GM12878 (cell line): ENCODE data around the gene EEF1G. TPM values are rescaled to one million over a fixed set of nuclear protein-coding genes. Genes with fewer than 3 reads are reported as not detected.

ENCODE experiments used
- ASH2L ChIP-seq: fragments of 300-600, 200-600 bp; sonication (generic); IDR thresholded peaks from 2 replicates; pipeline ENCODE4 v1.6.1; 2017; ENCODE audit warnings: low read depth, mild to moderate bottlenecking, borderline replicate concordance
- CBX3 ChIP-seq: fragments of 200-600 bp; sonication (generic); IDR thresholded peaks from 2 replicates; pipeline ENCODE4 v1.6.1; 2016; ENCODE audit warnings: low read depth, borderline replicate concordance
- CEBPB ChIP-seq, 2 experiments: fragments of 150-350 bp in 1 of 2; IDR thresholded peaks; 2 replicates each; pipeline ENCODE4 v1.6.1; 2012 to 2014; ENCODE audit warnings: low read depth in 2 of 2, low read length in 2 of 2, borderline replicate concordance in 1 of 2, inconsistent platforms in 1 of 2
- CHD1 ChIP-seq: IDR thresholded peaks from 2 replicates; pipeline ENCODE4 v1.6.1; 2012; ENCODE audit warnings: low read depth, low read length, improper control_type of control experiment
- CREB1 ChIP-seq: IDR thresholded peaks from 2 replicates; pipeline ENCODE4 v1.6.1; 2012; ENCODE audit warnings: low read depth, mild to moderate bottlenecking, inconsistent platforms
- HCFC1 ChIP-seq: fragments of 150-350 bp; IDR thresholded peaks from 2 replicates; pipeline ENCODE4 v1.6.1; 2014; ENCODE audit warnings: low read length
- HDGF ChIP-seq: fragments of 450-650 bp; IDR thresholded peaks from 2 replicates; pipeline ENCODE4 v1.6.1; 2016; ENCODE audit warnings: antibody characterized with exemption
- IKZF2 ChIP-seq, 2 experiments: fragments of 450-650 bp; IDR thresholded peaks; 2 replicates each; pipeline ENCODE4 v1.6.1; 2017; ENCODE audit warnings: mild to moderate bottlenecking in 2 of 2, moderate library complexity in 2 of 2
- JUNB ChIP-seq: IDR thresholded peaks from 2 replicates; pipeline ENCODE4 v1.6.1; 2016; ENCODE audit warnings: antibody characterized with exemption, mild to moderate bottlenecking
- JUND ChIP-seq: IDR thresholded peaks from 2 replicates; pipeline ENCODE4 v1.6.1; 2012; ENCODE audit warnings: low read depth, mild to moderate bottlenecking, low read length, improper control_type of control experiment, moderate library complexity
- KDM1A ChIP-seq: fragments of 200-600 bp; sonication (generic); IDR thresholded peaks from 2 replicates; pipeline ENCODE4 v1.6.1; 2016; ENCODE audit warnings: borderline replicate concordance
- MEF2A ChIP-seq: IDR thresholded peaks from 2 replicates; pipeline ENCODE4 v1.6.1; 2011; ENCODE audit warnings: low read depth, mild to moderate bottlenecking, low read length, moderate library complexity; ENCODE audit not compliant: insufficient read depth
- MYC ChIP-seq: IDR thresholded peaks from 2 replicates; pipeline ENCODE4 v1.6.1; 2011; ENCODE audit warnings: mild to moderate bottlenecking, low read length, moderate library complexity, inconsistent platforms; ENCODE audit not compliant: insufficient read depth, insufficient replicate concordance, insufficient read length, severe bottlenecking
- NR2C1 ChIP-seq: fragments of 450-650 bp; IDR thresholded peaks from 2 replicates; pipeline ENCODE4 v1.6.1; 2017; ENCODE audit warnings: antibody characterized with exemption, mild to moderate bottlenecking, moderate library complexity
- NR2F1 ChIP-seq: fragments of 450-650 bp; conservative IDR thresholded peaks from 2 replicates; pipeline ENCODE4 v1.6.1; 2017; ENCODE audit warnings: mild to moderate bottlenecking
- RAD21 ChIP-seq: IDR thresholded peaks from 2 replicates; pipeline ENCODE4 v1.6.1; 2011; ENCODE audit warnings: mild to moderate bottlenecking, low read depth, low read length, moderate library complexity; ENCODE audit not compliant: insufficient read depth
- SIN3A ChIP-seq: IDR thresholded peaks from 2 replicates; pipeline ENCODE4 v1.6.1; 2012; ENCODE audit warnings: low read depth, low read length, improper control_type of control experiment
- SREBF1 ChIP-seq: IDR thresholded peaks from 2 replicates; pipeline ENCODE4 v1.6.1; 2012; ENCODE audit warnings: mild to moderate bottlenecking, low read length
- SREBF2 ChIP-seq: IDR thresholded peaks from 2 replicates; pipeline ENCODE4 v1.6.1; 2012; ENCODE audit warnings: mild to moderate bottlenecking, low read length
- STAT1 ChIP-seq: fragments of 450-650 bp; conservative IDR thresholded peaks from 2 replicates; pipeline ENCODE4 v1.6.1; 2014; ENCODE audit warnings: antibody characterized with exemption, mild to moderate bottlenecking
- SUZ12 ChIP-seq: fragments of 200-600 bp; sonication (generic); IDR thresholded peaks from one replicate; pipeline ENCODE4 v1.6.1; 2018; ENCODE audit warnings: antibody characterized with exemption, mild to moderate bottlenecking; ENCODE audit not compliant: unreplicated experiment
- TAF1 ChIP-seq: IDR thresholded peaks from 2 replicates; pipeline ENCODE4 v1.6.1; 2011; ENCODE audit warnings: mild to moderate bottlenecking, low read depth, low read length, borderline replicate concordance
- ZNF274 ChIP-seq: IDR thresholded peaks from one replicate; pipeline ENCODE4 v1.8.0; 2011; ENCODE audit not compliant: insufficient read length, insufficient read depth
- polyA plus RNA-seq, 11 experiments: library from polyadenylated mRNA; depleted of rRNA in 4 of 11; unstranded in 6 of 11; stranded (reverse) in 5 of 11; fragments of >200 nt; fragmentation: Nextera tagmentation in 4 of 11; fragmentation: Illumina TruSeq in 1 of 11; extraction: Ambion mirVana in 4 of 11; extraction: Trizol in 1 of 11; gene quantifications; 1 replicate in 1 of 11; 2 replicates in 10 of 11; pipeline versions ENCODE4 v1.2.1 to v1.2.3, GENCODE V29; 2011 to 2016; ENCODE audit warnings: inconsistent platforms in 2 of 11, missing spikeins in 2 of 11, low read depth in 1 of 11
- total RNA-seq, 4 experiments: library from RNA; depleted of rRNA in 3 of 4; stranded (reverse); fragments of >200 nt in 3 of 4; fragmentation: Illumina TruSeq in 1 of 4; extraction: Trizol in 1 of 4; gene quantifications; 2 replicates each; pipeline versions ENCODE4 v1.2.1 to v1.2.3, GENCODE V29; 2013 to 2021
- TF ChIP-seq, protein P1 (sequence below): fragments of 450-650 bp; IDR thresholded peaks from 2 replicates; pipeline ENCODE4 v1.6.1; 2017; ENCODE audit warnings: mild to moderate bottlenecking
- TF ChIP-seq, protein P2 (sequence below): fragments of 450-650 bp; formaldehyde crosslinking; IDR thresholded peaks from 2 replicates; pipeline ENCODE4 v1.4.0; 2020; ENCODE audit warnings: mild to moderate bottlenecking, moderate library complexity
- TF ChIP-seq, protein P3 (sequence below): IDR thresholded peaks from 2 replicates; pipeline ENCODE4 v1.6.1; 2012; ENCODE audit warnings: low read depth, low read length, improper control_type of control experiment

The EEF1G gene
- total and polyA plus RNA-seq, 10 of the 15 experiments (the other 5 are each of a cell fraction or from before 2014, with no cell fraction given) = 850 to 2,739 (median 2,277) TPM

DNA sequence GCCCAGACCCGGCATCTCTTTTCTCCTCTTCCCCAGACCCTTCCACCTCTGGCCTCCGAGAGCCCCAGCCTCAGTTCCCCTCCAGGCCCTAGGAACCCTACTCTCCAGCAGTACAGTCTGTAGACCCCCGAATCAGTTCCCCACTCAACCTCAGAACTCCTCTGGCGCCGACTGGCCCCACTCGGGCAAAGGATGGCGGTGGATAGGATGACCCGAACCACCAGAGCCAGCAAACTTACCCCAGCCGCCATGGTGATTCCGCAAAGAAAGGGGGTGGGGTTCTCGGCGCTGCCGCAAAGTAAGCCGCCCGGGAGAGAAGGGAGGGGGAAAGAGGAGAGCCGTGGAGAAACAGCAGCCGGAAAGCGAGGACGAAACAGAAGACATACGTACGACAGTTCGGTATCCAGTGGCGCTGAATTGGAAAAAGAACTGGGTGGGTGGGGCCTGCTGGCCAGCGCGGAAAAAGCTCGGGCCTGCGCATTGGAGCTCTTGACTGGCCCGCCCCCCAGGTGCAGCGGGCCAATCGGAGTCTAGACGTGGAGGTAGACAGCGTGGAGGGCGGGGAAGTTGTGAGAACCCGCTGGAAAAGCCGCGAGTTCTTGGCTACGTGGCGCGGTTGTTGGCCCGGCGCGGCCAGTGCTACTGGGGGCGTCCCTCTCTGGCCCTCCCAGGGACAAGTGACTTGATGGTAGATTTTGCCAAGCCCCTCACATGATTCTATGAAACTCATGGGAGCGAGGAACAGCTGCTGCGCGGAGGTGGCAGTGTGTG, at the start of gene EEF1G (continued):
- TF ChIP-seq, protein P1, sequence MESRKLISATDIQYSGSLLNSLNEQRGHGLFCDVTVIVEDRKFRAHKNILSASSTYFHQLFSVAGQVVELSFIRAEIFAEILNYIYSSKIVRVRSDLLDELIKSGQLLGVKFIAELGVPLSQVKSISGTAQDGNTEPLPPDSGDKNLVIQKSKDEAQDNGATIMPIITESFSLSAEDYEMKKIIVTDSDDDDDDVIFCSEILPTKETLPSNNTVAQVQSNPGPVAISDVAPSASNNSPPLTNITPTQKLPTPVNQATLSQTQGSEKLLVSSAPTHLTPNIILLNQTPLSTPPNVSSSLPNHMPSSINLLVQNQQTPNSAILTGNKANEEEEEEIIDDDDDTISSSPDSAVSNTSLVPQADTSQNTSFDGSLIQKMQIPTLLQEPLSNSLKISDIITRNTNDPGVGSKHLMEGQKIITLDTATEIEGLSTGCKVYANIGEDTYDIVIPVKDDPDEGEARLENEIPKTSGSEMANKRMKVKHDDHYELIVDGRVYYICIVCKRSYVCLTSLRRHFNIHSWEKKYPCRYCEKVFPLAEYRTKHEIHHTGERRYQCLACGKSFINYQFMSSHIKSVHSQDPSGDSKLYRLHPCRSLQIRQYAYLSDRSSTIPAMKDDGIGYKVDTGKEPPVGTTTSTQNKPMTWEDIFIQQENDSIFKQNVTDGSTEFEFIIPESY = 0 out of 2 replicates have a peak, but pooled peaks have one; percentile 45
- TF ChIP-seq, protein P2, sequence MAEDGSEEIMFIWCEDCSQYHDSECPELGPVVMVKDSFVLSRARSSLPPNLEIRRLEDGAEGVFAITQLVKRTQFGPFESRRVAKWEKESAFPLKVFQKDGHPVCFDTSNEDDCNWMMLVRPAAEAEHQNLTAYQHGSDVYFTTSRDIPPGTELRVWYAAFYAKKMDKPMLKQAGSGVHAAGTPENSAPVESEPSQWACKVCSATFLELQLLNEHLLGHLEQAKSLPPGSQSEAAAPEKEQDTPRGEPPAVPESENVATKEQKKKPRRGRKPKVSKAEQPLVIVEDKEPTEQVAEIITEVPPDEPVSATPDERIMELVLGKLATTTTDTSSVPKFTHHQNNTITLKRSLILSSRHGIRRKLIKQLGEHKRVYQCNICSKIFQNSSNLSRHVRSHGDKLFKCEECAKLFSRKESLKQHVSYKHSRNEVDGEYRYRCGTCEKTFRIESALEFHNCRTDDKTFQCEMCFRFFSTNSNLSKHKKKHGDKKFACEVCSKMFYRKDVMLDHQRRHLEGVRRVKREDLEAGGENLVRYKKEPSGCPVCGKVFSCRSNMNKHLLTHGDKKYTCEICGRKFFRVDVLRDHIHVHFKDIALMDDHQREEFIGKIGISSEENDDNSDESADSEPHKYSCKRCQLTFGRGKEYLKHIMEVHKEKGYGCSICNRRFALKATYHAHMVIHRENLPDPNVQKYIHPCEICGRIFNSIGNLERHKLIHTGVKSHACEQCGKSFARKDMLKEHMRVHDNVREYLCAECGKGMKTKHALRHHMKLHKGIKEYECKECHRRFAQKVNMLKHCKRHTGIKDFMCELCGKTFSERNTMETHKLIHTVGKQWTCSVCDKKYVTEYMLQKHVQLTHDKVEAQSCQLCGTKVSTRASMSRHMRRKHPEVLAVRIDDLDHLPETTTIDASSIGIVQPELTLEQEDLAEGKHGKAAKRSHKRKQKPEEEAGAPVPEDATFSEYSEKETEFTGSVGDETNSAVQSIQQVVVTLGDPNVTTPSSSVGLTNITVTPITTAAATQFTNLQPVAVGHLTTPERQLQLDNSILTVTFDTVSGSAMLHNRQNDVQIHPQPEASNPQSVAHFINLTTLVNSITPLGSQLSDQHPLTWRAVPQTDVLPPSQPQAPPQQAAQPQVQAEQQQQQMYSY (CRISPR knock-in tag) = no peak
- TF ChIP-seq JUND (0 out of 2 replicates have a peak, but pooled peaks have one; percentile 14), KDM1A (no peak), SREBF2 (no peak), SREBF1 (no peak), CBX3 (no peak), ZNF274 (no peak), NR2C1 (no peak), TAF1 (peak; percentile 100), RAD21 (no peak), CREB1 (peak; percentile 38; the same call in 1 of the 2 replicates), NR2F1 (peak; percentile 31; the same call in 1 of the 2 replicates), JUNB (no peak), SIN3A (peak; percentile 70), SUZ12 (no peak), HDGF (peak; percentile 89), MYC (peak; percentile 39), ASH2L (peak; percentile 65; the same call in 1 of the 2 replicates), CEBPB (IDR thresholded peaks at IDR 0.05; ENCODE audit: borderline replicate concordance in 1 of 2, low read depth in 2 of 2, low read length in 2 of 2) (no peak), IKZF2 (IDR thresholded peaks at IDR 0.05) (no peak; a peak in 1 of 4 replicates), MEF2A (no peak), STAT1 (peak; percentile 95; the same call in 1 of the 2 replicates), CHD1 (0 out of 2 replicates have a peak, but pooled peaks have one; percentile 40), HCFC1 (peak; percentile 26)
- TF ChIP-seq, protein P3, sequence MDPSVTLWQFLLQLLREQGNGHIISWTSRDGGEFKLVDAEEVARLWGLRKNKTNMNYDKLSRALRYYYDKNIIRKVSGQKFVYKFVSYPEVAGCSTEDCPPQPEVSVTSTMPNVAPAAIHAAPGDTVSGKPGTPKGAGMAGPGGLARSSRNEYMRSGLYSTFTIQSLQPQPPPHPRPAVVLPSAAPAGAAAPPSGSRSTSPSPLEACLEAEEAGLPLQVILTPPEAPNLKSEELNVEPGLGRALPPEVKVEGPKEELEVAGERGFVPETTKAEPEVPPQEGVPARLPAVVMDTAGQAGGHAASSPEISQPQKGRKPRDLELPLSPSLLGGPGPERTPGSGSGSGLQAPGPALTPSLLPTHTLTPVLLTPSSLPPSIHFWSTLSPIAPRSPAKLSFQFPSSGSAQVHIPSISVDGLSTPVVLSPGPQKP = peak; percentile 62
